H1 (cell line): ENCODE data around the gene FGF2. TPM values are rescaled to one million over a fixed set of nuclear protein-coding genes. Genes with fewer than 3 reads are reported as not detected.

ENCODE experiments used
- polyA plus RNA-seq, 7 experiments: library from polyadenylated mRNA; depleted of rRNA in 3 of 7; stranded (reverse) in 5 of 7; unstranded in 2 of 7; fragments of >200 nt in 5 of 7; fragments of 200-250 nt in 2 of 7; gene quantifications; 1 replicate in 5 of 7; 2 replicates in 1 of 7; 4 replicates in 1 of 7; pipeline versions ENCODE4 v1.2.1 to v1.2.3, GENCODE V29; 2011 to 2013; ENCODE audit warnings: missing spikeins in 2 of 7, mixed read lengths in 2 of 7
- total RNA-seq: library from RNA; stranded (reverse); fragmentation: NEBNext Ultra II Directional; extraction: Animal tissue kit (Norgen Biotek cat#: 25700); gene quantifications from 2 replicates; pipeline ENCODE4 v1.2.1, GENCODE V29; 2021

FGF2 gene
- total and polyA plus RNA-seq, 2 of the 8 experiments (the other 6 are each of a cell fraction or from before 2014, with no cell fraction given), result 23.4 to 145 TPM

Other genes with a start within 250 kb of the FGF2 start
- not detected in 2 replicates for gene IL21, start 205.8 kb upstream of the FGF2 start, total RNA-seq
- gene IL21, start 205.8 kb upstream of the FGF2 start, polyA plus RNA-seq (2011; rRNA removed), result not detected in 2 replicates
- gene BBS12, start 94.1 kb upstream of the FGF2 start, total RNA-seq, result 2.6 TPM in 2 replicates
- gene BBS12, start 94.1 kb upstream of the FGF2 start, polyA plus RNA-seq (2011; rRNA removed), result 0.44 and 0.88 TPM in 2 replicates
- gene NUDT6, start 95.8 kb downstream of the FGF2 start, total RNA-seq, result 4.9 and 5.0 TPM in 2 replicates
- 11.1 and 12.4 TPM in 2 replicates for gene NUDT6, start 95.8 kb downstream of the FGF2 start, polyA plus RNA-seq (2011; rRNA removed)